OCI-LY7 (cell line): Measurements from ENCODE around the gene ATP6V1D. TPM values are rescaled to one million over a fixed set of nuclear protein-coding genes. Genes with fewer than 3 reads are reported as not detected.

ENCODE experiments used
- BruUV-seq: library from RNA; stranded (reverse); fragments of 400-500 nt; replicated peaks from 2 replicates; lab custom pipeline; 2021; lab: Mats Ljungman, UMichigan
- CTCF ChIA-PET: fragments of 300-600 bp; sonication (Branson Sonifier 250); formaldehyde crosslinking; loops from one replicate; lab custom pipeline; 2022; ENCODE audit warnings: antibody characterized with exemption; ENCODE audit not compliant: unreplicated experiment; lab: Charles Lee
- POLR2A ChIA-PET: fragments of 300-600 bp; sonication (Branson Sonifier 250); formaldehyde crosslinking; loops from one replicate; lab custom pipeline; 2022; ENCODE audit warnings: antibody characterized with exemption; lab: Charles Lee
- DNase-seq: peaks from one replicate; pipeline ENCODE4 v3.0.0-alpha.2; 2015; ENCODE audit warnings: low spot score
- H2AFZ ChIP-seq: fragments of 200-600 bp; sonication (generic), shearing (Covaris generic); 2 replicates; pipeline ENCODE4 v1.6.1; 2014; ENCODE audit warnings: mild to moderate bottlenecking, antibody characterized with exemption, low read length, moderate library complexity
- H3K27ac ChIP-seq: fragments of 200-600 bp; sonication (generic); 2 replicates; pipeline ENCODE4 v1.5.1; 2014; ENCODE audit warnings: mixed run types, low read depth, mild to moderate bottlenecking, moderate library complexity, low read length, inconsistent platforms; ENCODE audit not compliant: poor library complexity, severe bottlenecking
- H3K36me3 ChIP-seq: fragments of 200-600 bp; sonication (generic); 2 replicates; pipeline ENCODE4 v1.6.1; 2014; ENCODE audit warnings: mild to moderate bottlenecking, antibody characterized with exemption, low read length, moderate library complexity, mixed read lengths; ENCODE audit not compliant: insufficient read depth
- H3K4me1 ChIP-seq: fragments of 200-600 bp; sonication (generic); 2 replicates; pipeline ENCODE4 v1.5.1; 2014; ENCODE audit warnings: mild to moderate bottlenecking, low read length; ENCODE audit not compliant: insufficient read depth, poor library complexity, severe bottlenecking
- H3K4me2 ChIP-seq: fragments of 200-600 bp; sonication (generic); 2 replicates; pipeline ENCODE4 v1.6.1; 2014; ENCODE audit warnings: mild to moderate bottlenecking, low read length
- H3K4me3 ChIP-seq: fragments of 200-600 bp; sonication (generic); 2 replicates; pipeline ENCODE4 v1.5.1; 2014; ENCODE audit warnings: mild to moderate bottlenecking, low read depth, low read length; ENCODE audit not compliant: poor library complexity, severe bottlenecking
- H3K79me2 ChIP-seq: fragments of 200-600 bp; sonication (generic); 2 replicates; pipeline ENCODE4 v1.6.1; 2016; ENCODE audit warnings: low read depth, mild to moderate bottlenecking, low read length, moderate library complexity, mixed read lengths; ENCODE audit not compliant: insufficient read depth
- H3K9me2 ChIP-seq: fragments of 200-600 bp; sonication (generic); 2 replicates; pipeline ENCODE4 v1.6.1; 2016; ENCODE audit warnings: mild to moderate bottlenecking, low read length, mixed read lengths; ENCODE audit not compliant: insufficient read depth
- H3K9me3 ChIP-seq: fragments of 200-600 bp; sonication (generic); 2 replicates; pipeline ENCODE4 v1.6.1; 2014; ENCODE audit warnings: mild to moderate bottlenecking, mixed run types, low read length, mixed read lengths
- H4K20me1 ChIP-seq: fragments of 200-600 bp; sonication (generic); 2 replicates; pipeline ENCODE4 v1.6.1; 2014; ENCODE audit warnings: mild to moderate bottlenecking, antibody characterized with exemption, low read length, moderate library complexity, mixed read lengths; ENCODE audit not compliant: insufficient read depth
- EZH2phosphoT487 ChIP-seq: fragments of 200-600 bp; sonication (generic); IDR thresholded peaks from 2 replicates; pipeline ENCODE4 v1.6.1; 2018; ENCODE audit warnings: low read depth, borderline replicate concordance, mild to moderate bottlenecking, mixed run types, antibody characterized with exemption, low read length, moderate library complexity, mixed read lengths
- intact Hi-C: fragments of 100-400 bp; cut with micrococcal nuclease; formaldehyde crosslinking; loops from one replicate; pipeline ENCODE4 v1.10.0; 2022; ENCODE audit not compliant: unreplicated experiment
- total RNA-seq, 2 experiments: library from RNA; depleted of rRNA in 1 of 2; stranded (reverse); fragments of >200 nt in 1 of 2; shearing (Covaris generic) in 1 of 2; gene quantifications; 2 replicates each; pipeline ENCODE4 v1.2.3, GENCODE V29; 2014 to 2022
- TF ChIP-seq, protein P1 (sequence below): fragments of 200-600 bp; sonication (generic); conservative IDR thresholded peaks from 2 replicates; pipeline ENCODE4 v1.5.1; 2014; ENCODE audit warnings: mild to moderate bottlenecking, antibody characterized with exemption, low read length, moderate library complexity, mixed read lengths

The ATP6V1D gene
- total RNA-seq, 2 experiments from 2014 or later, result 33.5 to 39.0 TPM

- no peak overlapping the region for H3K27ac ChIP-seq
- TSS peak; percentile 65 for BruUV-seq
- DNase-seq, result no peak
- CTCF ChIA-PET, result interaction anchor here (0.7 to 1.4 kb wide), 3 partner anchors 8 to 241 kb away, joined by 3 read pairs; partner anchors contain the start of gene PIGH
- peaks cover 52% of the 10 kb centered on the region for H3K79me2 ChIP-seq
- H3K9me2 ChIP-seq, result no peaks in the 10 kb centered on the region
- peaks cover 29% of the 10 kb centered on the region for H3K36me3 ChIP-seq
- H3K9me3 ChIP-seq, result no peaks in the 10 kb centered on the region
- H3K4me3 ChIP-seq, result peak overlapping the region; percentile 93
- no peak for TF ChIP-seq EZH2phosphoT487
- TF ChIP-seq, protein P1, sequence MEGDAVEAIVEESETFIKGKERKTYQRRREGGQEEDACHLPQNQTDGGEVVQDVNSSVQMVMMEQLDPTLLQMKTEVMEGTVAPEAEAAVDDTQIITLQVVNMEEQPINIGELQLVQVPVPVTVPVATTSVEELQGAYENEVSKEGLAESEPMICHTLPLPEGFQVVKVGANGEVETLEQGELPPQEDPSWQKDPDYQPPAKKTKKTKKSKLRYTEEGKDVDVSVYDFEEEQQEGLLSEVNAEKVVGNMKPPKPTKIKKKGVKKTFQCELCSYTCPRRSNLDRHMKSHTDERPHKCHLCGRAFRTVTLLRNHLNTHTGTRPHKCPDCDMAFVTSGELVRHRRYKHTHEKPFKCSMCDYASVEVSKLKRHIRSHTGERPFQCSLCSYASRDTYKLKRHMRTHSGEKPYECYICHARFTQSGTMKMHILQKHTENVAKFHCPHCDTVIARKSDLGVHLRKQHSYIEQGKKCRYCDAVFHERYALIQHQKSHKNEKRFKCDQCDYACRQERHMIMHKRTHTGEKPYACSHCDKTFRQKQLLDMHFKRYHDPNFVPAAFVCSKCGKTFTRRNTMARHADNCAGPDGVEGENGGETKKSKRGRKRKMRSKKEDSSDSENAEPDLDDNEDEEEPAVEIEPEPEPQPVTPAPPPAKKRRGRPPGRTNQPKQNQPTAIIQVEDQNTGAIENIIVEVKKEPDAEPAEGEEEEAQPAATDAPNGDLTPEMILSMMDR, result no peak
- peaks cover 31% of the 10 kb centered on the region for H4K20me1 ChIP-seq
- H2AFZ ChIP-seq, result peak overlapping the region; percentile 77
- intact Hi-C loops, result no loop called here
- POLR2A ChIA-PET, result interaction anchor here (0.5 to 1.3 kb wide), 11 partner anchors 8 to 757 kb away, joined by 3 to 4 read pairs (median 3); partner anchors contain the start of gene PIGH
- H3K4me2 ChIP-seq, result peak overlapping the region; percentile 99
- H3K4me1 ChIP-seq, result peaks cover 39% of the 10 kb centered on the region
Measured at GRCh38 chr14:67358924-67359774, 455 bp downstream of the ATP6V1D start.

DNA sequence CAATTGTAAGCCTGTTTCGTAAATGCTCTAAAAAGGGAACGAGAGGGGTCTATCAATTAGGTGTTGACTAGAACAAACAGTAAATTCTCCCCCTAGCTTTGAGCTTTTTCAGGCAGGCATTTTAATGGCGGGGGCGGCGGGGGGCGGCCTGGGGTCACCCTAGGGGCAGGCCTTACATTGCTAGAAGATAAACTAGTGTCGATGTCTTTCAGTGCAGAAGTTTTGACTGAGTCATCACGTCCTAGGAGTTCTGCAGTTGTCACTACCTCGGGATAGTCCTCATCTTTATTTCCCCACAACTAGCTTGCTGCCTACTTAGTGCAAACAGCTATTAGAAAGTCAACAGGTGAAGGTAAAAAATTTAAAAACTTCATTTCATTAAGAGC lies 1.6 kb downstream of the ATP6V1D start:
- H4K20me1 ChIP-seq, result peaks cover 21% of the 10 kb centered on the region
- no peak overlapping the region for H2AFZ ChIP-seq
- H3K4me3 ChIP-seq, result peak overlapping the region; percentile 93
- no peak for DNase-seq
- intact Hi-C loops, result no loop called here
- ChIA-PET CTCF (no interaction called here), POLR2A (interaction anchor here (1.1 to 1.3 kb wide), 2 partner anchors 12 to 316 kb away, joined by 3 read pairs; partner anchors contain the start of gene VTI1B)
- H3K4me1 ChIP-seq, result peaks cover 36% of the 10 kb centered on the region
- no peak for TF ChIP-seq EZH2phosphoT487
- TF ChIP-seq, protein P1, result no peak
- H3K79me2 ChIP-seq, result peaks cover 40% of the 10 kb centered on the region
- BruUV-seq, result no TSS peak
- no peaks in the 10 kb centered on the region for H3K9me2 ChIP-seq
- H3K27ac ChIP-seq, result no peak overlapping the region
- peaks cover 18% of the 10 kb centered on the region for H3K36me3 ChIP-seq
- H3K9me3 ChIP-seq, result no peaks in the 10 kb centered on the region
- H3K4me2 ChIP-seq, result peak overlapping the region; percentile 99
